GM21515 (cell line): ENCODE results near the gene CDC20.
A peak's percentile ranks its signal among the peaks of the same experiment; 100 is the strongest.
"Not testable (repeated sequence)": the region's sequence is repeated elsewhere in the genome, so short reads cannot be mapped to it uniquely, and the experiment has no call there.

Experiments
- ATAC-seq: cut with Tn5 transposase; IDR thresholded peaks from one replicate; pipeline ENCODE4 v1.9.1; 2021; ENCODE audit not compliant: unreplicated experiment

CDC20 gene

DNA sequence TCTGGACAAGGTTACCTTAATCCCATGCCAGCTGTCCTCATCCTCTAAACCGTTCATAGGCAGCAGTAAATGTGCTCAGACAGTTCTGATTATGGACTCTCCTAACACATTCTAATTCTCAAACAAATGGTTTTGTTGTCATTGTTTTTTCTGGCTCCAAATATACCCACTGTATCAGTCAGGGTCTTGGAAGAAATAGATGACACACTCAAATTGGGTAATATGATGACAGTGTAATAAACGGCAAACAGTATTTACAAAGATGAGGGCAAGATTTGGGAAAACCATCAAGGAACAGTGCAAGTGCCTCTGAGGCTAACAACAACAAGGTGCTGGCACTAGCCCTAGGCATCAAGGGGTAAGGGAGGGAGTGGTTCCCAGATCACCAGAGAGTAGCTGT, 4.3 kb upstream of the CDC20 start:
- ATAC-seq = no peak

DNA sequence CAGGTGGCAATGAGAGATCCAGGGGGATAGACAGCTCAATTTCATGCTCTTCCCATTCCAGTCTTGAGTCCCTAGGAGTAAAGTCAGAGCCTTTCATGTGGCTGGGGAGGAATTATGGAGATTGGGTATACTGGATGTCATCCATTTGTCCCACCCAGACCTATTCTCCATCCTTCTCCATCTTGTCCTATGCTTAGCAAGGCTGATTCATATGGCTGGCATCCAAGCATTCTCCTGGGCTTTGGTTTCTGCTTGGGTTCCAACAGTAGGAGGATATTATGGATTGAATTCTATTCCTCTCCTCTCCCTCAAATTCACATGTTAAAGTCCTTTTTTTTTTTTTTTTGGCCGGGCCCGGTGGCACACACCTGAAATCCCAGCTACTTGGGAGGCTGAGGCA, 3.8 kb upstream of the CDC20 start:
- ATAC-seq = no peak

DNA sequence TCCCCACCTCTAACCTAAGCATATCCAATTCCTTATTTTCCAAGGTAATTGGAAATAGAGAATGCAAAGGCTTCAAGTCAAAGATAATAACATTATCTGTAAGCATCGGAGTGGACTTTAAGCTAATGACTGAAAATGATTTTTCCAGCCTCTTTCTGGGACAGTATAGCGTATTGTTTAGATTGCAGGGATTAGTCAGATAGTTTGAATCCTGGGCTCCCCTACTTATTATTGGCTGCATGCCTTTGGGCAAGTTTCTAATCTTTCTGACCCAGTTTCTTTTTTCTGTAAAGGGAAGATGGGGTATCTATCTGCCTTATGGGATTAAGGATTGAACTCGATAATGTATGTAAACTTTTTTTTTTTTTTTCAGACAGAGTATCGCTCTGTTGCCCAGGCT, 1.5 kb upstream of the CDC20 start:
- no peak for ATAC-seq

DNA sequence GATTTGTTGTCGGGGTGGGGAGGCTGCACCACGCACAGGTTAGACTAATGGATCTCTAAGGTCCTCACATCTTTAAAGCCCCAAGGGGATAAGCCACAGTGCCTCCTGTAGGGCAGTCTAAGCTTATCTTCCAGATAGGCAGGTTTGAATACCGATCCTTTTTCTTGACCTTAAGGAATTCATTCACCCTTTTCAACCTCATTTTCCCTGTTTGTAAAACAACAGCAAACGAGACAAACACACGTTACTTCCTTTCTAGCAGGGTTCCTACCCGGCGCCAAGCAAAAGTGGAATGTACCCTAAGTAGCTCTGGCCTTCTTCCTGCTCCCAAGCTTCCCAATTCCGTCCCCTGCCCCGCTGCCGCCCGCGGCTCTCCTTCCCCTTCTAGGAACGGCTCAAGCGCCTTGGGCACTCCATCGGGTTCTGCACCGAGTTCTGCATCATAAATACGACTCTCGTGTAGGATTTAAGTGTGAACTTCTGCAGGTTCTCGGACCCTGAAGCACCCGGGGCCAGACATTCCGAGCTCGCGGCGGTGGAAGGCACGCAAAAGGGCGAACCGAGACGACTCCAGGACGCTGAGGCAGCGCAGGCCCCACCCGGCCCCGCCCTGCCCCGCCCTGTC, 548 bp upstream of the CDC20 start:
- ATAC-seq = no peak

DNA sequence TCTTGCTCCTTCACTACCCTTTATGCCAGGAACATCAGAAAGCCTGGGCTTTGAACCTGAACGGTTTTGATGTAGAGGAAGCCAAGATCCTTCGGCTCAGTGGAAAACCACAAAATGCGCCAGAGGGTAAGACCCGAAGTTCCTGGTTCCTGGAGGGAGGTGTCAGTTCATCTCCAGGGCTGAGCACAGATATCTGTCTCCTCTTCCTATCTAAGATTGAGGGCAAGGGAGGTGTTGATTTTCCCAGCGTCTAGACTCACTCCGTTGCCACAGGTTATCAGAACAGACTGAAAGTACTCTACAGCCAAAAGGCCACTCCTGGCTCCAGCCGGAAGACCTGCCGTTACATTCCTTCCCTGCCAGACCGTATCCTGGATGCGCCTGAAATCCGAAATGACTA, 915 bp downstream of the CDC20 start:
- no peak for ATAC-seq

DNA sequence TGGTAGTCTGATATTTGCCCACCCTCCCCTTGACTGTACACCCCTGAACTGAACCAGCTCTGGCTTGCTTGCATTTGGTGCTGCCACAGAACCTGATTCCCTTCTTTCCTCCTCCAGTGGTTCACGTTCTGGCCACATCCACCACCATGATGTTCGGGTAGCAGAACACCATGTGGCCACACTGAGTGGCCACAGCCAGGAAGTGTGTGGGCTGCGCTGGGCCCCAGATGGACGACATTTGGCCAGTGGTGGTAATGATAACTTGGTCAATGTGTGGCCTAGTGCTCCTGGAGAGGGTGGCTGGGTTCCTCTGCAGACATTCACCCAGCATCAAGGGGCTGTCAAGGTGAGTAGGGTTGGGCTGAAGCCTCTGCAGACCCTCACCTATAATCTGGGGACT, 1.8 kb downstream of the CDC20 start:
- ATAC-seq = no peak

DNA sequence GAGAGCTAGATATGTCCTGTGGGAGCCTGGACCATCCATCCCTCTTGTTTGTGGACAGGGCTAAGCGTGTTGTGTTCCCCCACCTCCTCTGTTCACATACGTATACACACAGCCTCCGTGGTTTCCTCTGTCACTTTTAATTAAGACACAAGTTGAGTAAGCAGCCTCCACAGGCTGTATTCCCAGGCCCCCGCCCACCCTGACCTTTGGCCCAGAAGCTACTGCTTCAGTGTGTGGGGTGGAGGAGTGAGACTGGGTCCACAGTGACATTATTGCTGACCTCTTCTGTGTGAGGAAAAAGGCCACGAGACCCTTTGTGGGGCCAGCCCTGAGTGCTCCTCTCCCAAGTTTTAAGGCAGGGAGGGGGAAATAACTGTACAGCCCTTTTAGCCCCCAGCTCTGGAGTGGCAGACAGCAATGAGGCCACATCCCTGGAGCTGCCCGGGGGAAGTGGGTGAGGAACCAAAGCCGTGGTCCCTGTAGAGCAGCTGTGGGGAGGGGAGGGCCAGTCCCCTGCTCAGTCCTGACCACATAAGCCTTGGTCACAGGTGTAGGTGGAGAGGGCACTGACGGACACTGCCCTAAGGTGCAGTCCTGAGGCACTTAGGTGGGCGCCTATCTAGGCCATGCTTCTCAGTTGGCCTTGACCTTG, 4.6 kb downstream of the CDC20 start:
- no peak for ATAC-seq

DNA sequence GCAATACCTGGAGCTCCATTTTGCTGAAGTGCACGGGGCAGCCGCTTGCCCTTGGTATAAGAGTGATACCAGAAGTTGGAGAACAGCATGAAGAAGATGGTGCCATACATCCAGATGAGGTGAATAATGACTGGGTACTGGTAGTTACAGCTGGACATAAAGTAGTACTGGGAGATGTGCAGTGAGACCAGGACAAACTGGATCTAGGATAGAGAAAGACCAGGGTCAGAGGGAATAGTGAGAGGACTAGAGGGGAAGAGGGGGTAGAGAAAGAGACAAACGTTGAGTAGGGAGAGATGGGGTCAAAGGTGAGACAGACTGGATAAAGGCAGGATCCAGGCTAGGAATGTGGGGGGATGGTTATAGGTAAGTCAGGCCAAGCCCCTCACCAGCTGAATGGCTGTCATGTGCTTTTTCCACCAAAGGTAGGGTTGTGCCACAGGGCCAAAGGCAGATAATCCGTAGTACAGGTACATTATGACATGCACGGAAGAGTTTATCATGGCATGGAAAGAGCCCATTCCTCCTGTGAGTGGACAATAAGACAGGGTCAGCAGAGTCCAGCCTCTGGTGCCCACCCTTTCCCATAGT, 5.2 kb downstream of the CDC20 start:
- no peak for ATAC-seq

DNA sequence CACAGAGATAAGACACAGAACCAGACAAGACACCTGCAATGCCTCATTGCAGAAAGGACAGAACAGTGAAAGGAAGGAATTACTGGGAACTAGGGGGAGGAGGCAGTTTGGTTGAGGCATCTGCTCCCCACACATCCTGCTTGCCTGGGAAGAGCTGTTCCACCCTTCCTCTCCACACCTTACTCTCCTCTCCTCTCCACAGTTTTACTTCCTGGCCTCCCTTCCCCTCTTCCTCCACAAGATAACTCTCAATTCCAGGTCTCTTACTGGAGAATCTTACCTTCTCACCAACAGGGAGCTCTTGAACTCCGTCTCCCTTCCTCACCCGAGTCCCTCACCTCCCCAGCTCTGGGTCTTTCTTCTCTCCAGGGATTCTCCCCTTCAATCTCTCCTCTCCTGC, 6.9 kb downstream of the CDC20 start:
- no peak for ATAC-seq

DNA sequence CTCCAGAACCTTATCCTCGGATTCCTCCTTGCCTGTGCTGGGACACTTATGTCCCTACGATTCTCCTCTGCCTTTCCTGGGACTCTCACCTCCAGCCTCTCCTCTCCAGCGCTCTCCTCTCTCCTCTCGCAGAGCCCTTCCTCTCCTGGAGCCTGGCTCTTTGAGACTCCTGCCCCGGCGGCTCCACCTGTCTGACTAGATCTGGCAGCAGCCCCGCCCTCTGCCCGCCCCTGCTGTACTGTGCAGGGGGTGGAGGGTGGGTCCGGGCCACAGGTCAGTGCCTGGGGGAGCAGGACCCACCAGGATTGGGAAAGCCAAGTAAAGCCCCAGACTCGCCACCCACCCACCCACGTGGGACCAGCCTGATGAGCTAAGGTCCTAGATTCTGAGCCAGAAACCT, 7.4 kb downstream of the CDC20 start:
- ATAC-seq = no peak

DNA sequence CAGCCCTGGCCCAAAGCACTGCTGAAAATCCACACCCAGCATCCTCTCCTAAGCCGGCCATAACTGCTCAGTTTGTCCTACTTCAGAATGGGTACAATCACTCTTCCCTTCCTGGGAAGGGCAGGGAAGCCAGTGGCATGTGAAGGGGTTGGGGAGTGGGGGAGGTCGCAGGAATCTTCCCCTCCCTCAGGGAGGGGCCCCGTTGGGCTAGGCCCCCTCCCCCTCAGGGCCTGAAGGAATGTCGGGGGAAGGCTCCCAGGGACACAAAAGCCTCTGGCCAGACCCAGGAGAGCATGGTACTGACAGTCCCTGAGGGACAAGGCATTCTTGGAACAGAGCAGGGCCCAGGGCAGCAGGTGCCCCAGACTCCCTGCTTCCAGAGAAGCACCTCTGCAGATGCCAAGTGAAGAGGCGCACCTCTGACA, 7.8 kb downstream of the CDC20 start:
- no peak for ATAC-seq

DNA sequence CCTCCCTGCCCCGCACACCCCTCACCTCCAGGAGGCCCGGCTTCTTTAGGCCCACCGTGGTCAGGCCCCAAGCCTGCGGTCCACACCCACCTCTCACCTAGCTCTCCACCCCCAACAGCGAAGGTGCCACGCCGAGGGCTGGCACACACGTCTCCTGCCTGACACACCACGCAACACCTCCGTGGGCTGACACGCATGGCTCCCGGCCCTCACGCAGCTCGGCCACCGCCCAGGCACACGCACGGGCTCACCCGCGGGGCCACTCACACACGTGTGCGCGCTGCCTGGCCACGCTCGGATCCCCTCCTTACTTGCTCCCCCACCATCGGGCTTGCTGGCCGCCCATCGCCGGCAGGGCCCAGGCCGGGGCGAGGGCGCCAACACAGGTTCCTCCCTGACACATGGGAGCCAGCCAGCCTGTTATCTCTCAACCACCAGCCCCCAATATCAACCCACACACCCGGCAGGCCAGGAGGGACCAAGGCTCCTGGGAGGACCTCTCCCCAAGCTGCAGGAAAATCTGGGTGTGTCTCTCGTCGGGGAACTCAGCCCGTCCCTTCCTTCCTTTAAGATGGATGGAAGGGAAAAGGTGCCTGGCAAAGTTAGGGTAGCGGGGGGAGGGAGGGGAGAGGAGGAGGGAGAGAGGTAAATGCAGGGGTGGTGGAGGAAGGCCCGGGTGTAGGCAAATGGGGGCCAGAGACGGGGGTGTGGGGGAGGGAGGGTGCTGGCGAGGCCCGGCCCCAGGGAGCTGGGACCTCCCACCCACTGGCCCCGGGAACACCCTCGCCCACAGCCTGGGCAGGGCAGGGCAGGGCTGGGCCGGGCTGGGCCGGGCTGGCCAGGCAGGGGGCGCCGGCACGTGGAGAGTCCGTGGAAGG, 8.5 kb downstream of the CDC20 start:
- peak; percentile 33 for ATAC-seq

DNA sequence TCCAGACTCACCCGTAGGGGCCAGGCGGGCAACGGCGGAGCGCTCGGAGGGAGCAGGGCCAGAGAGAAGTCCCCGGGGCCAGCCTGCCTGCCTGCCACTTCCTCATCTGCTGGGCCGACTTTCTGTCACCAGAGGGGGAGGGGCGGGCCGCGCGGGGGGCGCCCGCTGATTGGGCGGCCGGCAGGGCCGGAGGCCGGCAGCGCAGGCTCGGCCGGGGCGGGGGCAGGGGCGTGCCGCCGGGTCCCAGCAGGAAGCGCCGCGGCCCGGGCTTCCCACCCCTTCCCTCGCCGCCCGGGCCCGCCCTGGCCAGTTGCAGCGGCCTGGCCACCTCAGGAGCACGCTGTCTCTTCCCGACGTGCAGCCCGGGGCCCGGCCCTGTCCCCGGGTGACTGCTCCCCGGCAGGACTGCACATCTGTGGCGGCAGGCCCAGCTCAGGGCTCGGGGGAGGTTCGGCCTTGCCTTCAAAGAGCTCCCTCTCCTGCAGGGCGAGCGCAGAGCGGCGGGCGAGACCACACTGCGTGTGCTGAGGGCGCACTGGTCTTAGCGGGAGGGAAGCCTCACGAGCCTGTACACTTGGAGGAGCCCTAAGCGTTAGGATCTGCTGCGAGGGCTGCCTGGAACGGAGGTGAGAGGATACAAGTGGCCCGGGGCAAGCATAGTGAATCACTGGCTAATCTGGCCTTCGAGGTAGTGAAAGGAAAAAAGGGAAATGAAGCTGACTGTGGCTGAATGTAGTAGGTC, 9.3 kb downstream of the CDC20 start, which contains the start of gene ELOVL1:
Gene ELOVL1 (minus strand): TSS at position 108 of the 742 bp plus-strand sequence. CDS start 2,402 bp downstream, outside the sequence.
- ATAC-seq = peak; percentile 68

DNA sequence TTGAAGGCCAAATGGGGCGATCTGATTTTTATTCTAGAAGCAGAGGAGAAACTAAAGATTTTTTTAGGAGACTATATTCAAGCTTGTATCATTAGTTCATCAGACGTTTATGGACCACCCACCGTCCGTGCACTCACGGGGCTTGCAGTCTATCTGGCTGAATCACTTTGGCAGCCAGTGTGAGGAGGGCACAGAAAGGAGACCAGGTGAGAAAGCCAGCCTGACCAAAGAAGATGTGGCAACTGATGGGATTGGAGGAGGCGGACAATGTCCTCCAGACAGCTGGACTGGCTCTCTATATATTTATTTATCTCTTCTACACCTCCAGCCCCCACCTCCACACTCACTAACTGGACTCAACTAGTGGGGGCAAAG, 9.9 kb downstream of the CDC20 start:
- peak; percentile 3 for ATAC-seq

DNA sequence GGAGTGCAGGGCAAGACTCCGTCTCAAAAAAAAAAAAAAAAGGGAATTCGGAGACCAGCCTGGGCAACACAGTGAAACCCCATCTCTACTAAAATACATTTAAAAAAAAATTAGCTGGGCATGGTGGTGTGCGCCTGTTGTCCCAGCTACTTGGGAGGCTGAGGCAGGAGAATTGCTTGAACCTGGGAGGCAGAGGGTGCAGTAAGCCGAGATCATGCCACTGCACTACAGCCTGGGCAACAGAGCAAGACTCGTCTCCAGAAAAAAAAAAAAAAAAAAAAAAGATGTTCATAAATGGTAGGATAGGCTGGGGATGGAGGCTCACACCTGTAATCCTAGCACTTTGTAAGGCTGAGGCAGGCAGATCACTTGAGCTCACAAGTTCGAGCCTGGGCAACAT, 11.0 kb downstream of the CDC20 start:
- ATAC-seq = not testable (repeated sequence)

DNA sequence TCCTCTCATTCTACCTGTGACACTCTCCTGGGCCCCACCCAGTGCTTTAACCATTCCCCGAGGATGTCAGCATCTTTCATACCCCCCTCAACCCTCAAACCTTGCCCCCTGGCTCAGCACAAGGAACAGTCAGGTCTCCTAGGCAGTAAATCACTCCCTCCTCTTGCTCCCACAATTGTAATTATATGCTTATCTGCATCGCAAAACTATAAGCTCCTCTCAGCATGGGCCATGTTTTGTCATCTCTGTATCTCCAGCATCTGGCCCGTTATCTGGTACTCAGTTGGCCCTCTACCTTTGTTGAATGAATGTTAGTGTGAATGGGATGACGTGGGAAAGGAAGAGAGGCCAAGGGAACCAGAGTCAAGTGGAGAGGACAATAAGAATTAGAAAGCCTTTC, 11.8 kb downstream of the CDC20 start:
- no peak for ATAC-seq

DNA sequence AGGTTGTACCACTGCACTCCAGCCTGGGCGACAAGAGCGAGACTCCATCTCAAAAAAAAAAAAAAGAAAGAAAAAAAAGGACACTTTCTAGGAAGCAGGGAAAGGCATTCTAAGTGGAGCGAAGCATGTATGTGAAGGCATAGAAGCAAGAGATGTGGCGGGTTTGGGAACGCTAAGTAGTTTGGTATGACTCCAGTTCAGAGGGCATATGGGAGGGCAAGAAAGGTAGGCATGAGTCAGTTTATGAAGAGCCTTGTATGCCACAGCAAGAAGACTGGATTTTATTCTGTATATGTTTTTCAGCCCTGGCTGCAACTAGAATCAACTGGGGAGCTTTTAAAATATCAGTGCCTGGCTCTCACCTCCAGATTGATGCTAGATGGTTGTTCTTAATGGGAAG, 13.4 kb downstream of the CDC20 start:
- no peak for ATAC-seq

DNA sequence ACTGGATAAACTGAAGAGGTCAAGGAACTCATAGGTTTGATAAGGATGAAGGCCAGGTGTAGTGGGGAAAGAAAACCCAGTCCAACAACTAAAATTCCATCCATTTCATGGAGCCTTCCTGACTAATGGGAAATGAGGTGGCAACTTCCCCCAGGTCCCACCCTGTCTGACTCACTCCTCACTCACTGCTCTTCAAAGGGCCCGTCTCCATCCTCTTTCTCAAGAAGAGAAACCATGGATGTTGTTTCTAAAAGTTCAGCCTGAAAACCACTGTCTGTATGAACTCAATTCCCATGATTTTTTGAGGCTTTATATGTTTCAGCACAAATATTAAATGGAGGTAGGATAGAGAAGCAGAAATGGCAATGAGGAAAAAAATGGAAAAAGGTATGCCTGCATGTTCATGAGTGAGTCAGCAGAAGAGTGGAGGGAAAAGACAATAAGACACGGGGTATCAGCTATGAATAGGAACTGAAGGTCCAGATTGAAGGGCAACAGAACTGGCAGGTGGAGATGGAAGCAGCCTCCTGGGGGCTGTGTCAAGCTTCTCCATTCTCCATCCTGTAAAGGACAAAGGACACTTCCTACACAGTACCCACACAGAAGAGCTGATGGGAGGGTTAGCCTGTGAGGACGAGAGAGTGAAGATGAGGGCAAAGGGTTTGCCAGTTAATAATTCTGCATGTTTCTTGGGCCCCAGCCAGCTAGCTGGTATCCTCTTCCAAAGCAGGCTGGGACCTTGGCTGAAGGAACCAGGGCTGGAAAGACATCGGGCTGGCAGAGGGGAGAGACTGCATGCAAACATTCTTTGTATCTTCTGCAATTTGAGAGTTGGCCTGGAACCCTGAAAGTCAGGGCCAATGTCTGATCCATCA, 14.5 kb downstream of the CDC20 start:
- ATAC-seq = no peak

DNA sequence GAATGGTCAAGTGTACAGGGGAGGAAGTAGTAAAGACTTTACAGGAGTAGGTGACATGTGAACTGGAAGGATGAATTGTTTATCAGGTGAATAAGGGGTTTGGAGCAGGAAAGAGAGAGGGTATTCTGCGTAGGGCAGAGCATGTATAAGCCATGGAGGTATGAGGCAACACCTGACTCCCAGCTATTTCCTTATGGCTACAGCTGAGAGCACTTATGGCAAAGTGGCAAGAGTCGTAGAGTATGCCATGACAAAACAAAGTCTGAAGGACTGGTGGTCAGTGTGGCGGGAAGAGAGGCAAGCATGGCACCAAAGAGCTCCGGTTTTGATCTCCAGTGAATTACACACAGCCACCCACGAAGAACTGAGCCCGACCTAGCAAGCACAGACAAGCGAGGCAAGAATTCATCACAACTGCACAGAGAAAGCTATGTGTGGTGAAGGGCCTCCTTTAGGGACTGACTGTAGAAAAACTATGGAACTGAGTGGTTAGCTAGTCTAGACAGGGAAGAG, 18.0 kb downstream of the CDC20 start:
- no peak for ATAC-seq

DNA sequence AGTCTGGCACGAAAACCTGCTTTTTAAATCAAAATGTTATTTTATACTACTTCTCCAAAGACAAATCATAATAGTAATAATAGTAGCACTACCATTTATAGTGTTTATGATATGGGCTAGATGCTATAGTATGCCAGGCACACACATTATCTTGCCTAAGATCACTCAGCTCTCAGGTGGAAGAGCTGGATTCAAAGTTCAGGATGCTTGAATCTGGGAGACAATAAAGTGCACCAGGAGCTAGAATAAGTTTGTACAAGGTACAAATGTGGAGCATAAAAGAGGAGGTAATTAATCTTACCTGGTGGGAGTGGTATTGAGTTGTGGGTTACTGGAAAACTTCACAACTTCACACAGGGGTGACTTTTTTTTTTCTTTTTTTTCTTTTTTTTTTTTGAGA, 19.1 kb downstream of the CDC20 start:
- no peak for ATAC-seq
